K562 (cell line): ENCODE results near the gene AFDN. TPM values are rescaled to one million over a fixed set of nuclear protein-coding genes. Genes with fewer than 3 reads are reported as not detected.
A peak's percentile ranks its signal among the peaks of the same experiment; 100 is the strongest.

Experiments
- NCOA1 ChIP-seq: fragments of 450-650 bp; IDR thresholded peaks from 2 replicates; pipeline ENCODE4 v1.6.1; 2016; ENCODE audit warnings: low read depth
- TEAD2 ChIP-seq: fragments of 450-650 bp; IDR thresholded peaks from 2 replicates; pipeline ENCODE4 v1.6.1; 2016; ENCODE audit warnings: missing genetic modification characterization, control low read depth, missing compliant biosample characterization
- ZNF324 ChIP-seq: fragments of 250-450 bp; sonication (Bioruptor Pico); IDR thresholded peaks from 2 replicates; pipeline ENCODE4 v1.4.0; 2020; ENCODE audit warnings: mild to moderate bottlenecking
- ZNF41 ChIP-seq: fragments of 250-450 bp; sonication (Bioruptor Pico); conservative IDR thresholded peaks from 2 replicates; pipeline ENCODE4 v1.4.0; 2020; ENCODE audit warnings: mild to moderate bottlenecking
- ZNF699 ChIP-seq: fragments of 250-450 bp; sonication (Bioruptor Pico); IDR thresholded peaks from 2 replicates; pipeline ENCODE4 v1.8.0; 2021; ENCODE audit warnings: mild to moderate bottlenecking, moderate library complexity; ENCODE audit not compliant: insufficient replicate concordance
- ZNF707 ChIP-seq: fragments of 250-450 bp; sonication (Bioruptor Pico); conservative IDR thresholded peaks from 2 replicates; pipeline ENCODE4 v1.8.0; 2022; ENCODE audit warnings: inconsistent platforms, mild to moderate bottlenecking, moderate library complexity
- polyA plus RNA-seq, 8 experiments: library from polyadenylated mRNA; depleted of rRNA in 4 of 8; stranded (reverse) in 5 of 8; unstranded in 3 of 8; fragments of >200 nt; fragmentation: Nextera tagmentation in 2 of 8; fragmentation: Illumina TruSeq in 1 of 8; extraction: Ambion mirVana in 2 of 8; extraction: Trizol in 1 of 8; gene quantifications; 2 replicates each; pipeline versions ENCODE4 v1.2.1 to v1.2.3, GENCODE V29; 2011 to 2014; ENCODE audit warnings: inconsistent platforms in 1 of 8, missing spikeins in 1 of 8
- total RNA-seq, 7 experiments: library from RNA; depleted of rRNA in 6 of 7; stranded (reverse); fragments of >200 nt in 6 of 7; fragmentation: Illumina TruSeq in 2 of 7; extraction: Trizol in 2 of 7; gene quantifications; 2 replicates each; pipeline versions ENCODE4 v1.2.1 to v1.2.3, GENCODE V29; 2011 to 2021; ENCODE audit warnings: low replicate concordance in 1 of 7
- TF ChIP-seq, protein P1 (sequence below): fragments of 450-650 bp; formaldehyde crosslinking; IDR thresholded peaks from 2 replicates; pipeline ENCODE4 v1.4.0; 2020; ENCODE audit warnings: mild to moderate bottlenecking, moderate library complexity
- TF ChIP-seq, protein P2 (sequence below): fragments of 450-650 bp; IDR thresholded peaks from 2 replicates; pipeline ENCODE4 v1.6.1; 2018; ENCODE audit not compliant: partially characterized antibody
- TF ChIP-seq, protein P3 (sequence below): sonication (generic); formaldehyde crosslinking; IDR thresholded peaks from 2 replicates; pipeline ENCODE4 v1.8.0; 2022; ENCODE audit warnings: mild to moderate bottlenecking, missing genetic modification reagents
- TF ChIP-seq, protein P4 (sequence below): sonication (generic); formaldehyde crosslinking; IDR thresholded peaks from 2 replicates; pipeline ENCODE4 v1.8.1; 2023; ENCODE audit warnings: mild to moderate bottlenecking, missing genetic modification reagents
- TF ChIP-seq, protein P5 (sequence below): sonication (generic); formaldehyde crosslinking; IDR thresholded peaks from 2 replicates; pipeline ENCODE4 v1.8.0; 2023; ENCODE audit warnings: mild to moderate bottlenecking, missing genetic modification reagents
- TF ChIP-seq, protein P6 (sequence below): sonication (generic); formaldehyde crosslinking; IDR thresholded peaks from 2 replicates; pipeline ENCODE4 v1.8.0; 2022; ENCODE audit warnings: mild to moderate bottlenecking, missing genetic modification reagents

AFDN gene
- total and polyA plus RNA-seq, 9 of the 15 experiments (the other 6 are each of a cell fraction or from before 2014, with no cell fraction given): 7.2 to 129 (median 105) TPM

DNA sequence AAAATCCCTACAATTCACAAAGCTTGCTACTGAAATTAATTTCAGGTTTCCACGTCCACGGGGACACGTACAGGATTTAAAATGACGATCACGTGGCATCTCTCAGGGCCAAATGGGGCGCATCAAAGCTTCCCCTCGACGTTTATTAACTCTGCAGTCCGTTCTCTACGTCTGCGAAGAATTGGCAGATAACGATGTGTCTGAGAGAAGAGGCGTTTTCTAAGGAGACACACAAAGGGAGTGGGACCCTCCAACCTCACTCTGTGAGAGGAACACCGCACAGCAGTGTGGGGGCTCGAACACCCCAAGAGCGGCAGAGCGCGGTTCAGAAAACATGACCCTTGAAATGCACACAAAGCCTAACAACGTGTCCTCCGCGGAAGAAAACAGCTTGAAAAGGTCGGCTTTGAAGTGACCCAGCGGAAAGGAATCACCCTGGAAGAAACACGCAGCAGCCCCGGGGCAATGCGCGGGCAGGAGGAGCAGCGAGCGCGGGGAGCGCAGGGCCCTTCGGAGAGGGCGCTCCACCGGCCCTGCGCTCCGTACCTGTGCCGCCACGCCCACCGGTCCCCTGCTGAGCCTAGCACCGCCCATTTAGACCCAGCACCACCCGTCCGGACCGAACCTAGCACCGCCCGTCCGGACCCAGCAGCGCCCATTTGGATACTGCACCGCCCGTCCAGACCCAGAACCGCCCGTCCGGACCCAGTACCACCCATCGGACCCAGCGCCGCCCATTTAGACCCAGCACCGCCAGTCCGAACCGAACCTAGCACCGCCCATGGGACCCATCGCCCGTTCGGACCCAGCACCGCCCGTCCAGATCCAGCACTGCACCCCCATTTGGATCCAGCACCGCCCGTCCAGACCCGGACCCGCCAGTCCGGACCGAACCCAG, 1.1 kb upstream of the AFDN start (continued):
- TF ChIP-seq, protein P1, sequence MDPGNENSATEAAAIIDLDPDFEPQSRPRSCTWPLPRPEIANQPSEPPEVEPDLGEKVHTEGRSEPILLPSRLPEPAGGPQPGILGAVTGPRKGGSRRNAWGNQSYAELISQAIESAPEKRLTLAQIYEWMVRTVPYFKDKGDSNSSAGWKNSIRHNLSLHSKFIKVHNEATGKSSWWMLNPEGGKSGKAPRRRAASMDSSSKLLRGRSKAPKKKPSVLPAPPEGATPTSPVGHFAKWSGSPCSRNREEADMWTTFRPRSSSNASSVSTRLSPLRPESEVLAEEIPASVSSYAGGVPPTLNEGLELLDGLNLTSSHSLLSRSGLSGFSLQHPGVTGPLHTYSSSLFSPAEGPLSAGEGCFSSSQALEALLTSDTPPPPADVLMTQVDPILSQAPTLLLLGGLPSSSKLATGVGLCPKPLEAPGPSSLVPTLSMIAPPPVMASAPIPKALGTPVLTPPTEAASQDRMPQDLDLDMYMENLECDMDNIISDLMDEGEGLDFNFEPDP (CRISPR knock-in tag): no peak
- TF ChIP-seq, protein P2, sequence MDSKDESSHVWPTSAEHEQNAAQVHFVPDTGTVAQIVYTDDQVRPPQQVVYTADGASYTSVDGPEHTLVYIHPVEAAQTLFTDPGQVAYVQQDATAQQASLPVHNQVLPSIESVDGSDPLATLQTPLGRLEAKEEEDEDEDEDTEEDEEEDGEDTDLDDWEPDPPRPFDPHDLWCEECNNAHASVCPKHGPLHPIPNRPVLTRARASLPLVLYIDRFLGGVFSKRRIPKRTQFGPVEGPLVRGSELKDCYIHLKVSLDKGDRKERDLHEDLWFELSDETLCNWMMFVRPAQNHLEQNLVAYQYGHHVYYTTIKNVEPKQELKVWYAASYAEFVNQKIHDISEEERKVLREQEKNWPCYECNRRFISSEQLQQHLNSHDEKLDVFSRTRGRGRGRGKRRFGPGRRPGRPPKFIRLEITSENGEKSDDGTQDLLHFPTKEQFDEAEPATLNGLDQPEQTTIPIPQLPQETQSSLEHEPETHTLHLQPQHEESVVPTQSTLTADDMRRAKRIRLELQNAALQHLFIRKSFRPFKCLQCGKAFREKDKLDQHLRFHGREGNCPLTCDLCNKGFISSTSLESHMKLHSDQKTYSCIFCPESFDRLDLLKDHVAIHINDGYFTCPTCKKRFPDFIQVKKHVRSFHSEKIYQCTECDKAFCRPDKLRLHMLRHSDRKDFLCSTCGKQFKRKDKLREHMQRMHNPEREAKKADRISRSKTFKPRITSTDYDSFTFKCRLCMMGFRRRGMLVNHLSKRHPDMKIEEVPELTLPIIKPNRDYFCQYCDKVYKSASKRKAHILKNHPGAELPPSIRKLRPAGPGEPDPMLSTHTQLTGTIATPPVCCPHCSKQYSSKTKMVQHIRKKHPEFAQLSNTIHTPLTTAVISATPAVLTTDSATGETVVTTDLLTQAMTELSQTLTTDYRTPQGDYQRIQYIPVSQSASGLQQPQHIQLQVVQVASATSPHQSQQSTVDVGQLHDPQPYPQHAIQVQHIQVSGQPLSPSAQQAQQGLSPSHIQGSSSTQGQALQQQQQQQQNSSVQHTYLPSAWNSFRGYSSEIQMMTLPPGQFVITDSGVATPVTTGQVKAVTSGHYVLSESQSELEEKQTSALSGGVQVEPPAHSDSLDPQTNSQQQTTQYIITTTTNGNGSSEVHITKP: no peak
- TF ChIP-seq, protein P3, sequence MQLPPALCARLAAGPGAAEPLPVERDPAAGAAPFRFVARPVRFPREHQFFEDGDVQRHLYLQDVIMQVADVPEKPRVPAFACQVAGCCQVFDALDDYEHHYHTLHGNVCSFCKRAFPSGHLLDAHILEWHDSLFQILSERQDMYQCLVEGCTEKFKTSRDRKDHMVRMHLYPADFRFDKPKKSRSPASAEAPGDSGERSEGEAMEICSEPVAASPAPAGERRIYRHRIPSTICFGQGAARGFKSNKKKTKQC (CRISPR knock-in tag): no peak
- TF ChIP-seq ZNF324 (no peak), ZNF707 (CRISPR knock-in tag) (no peak), ZNF699 (CRISPR knock-in tag) (no peak), TEAD2 (no peak), ZNF41 (CRISPR knock-in tag) (no peak), NCOA1 (0 out of 2 replicates have a peak, but pooled peaks have one; percentile 41)
- TF ChIP-seq, protein P4, sequence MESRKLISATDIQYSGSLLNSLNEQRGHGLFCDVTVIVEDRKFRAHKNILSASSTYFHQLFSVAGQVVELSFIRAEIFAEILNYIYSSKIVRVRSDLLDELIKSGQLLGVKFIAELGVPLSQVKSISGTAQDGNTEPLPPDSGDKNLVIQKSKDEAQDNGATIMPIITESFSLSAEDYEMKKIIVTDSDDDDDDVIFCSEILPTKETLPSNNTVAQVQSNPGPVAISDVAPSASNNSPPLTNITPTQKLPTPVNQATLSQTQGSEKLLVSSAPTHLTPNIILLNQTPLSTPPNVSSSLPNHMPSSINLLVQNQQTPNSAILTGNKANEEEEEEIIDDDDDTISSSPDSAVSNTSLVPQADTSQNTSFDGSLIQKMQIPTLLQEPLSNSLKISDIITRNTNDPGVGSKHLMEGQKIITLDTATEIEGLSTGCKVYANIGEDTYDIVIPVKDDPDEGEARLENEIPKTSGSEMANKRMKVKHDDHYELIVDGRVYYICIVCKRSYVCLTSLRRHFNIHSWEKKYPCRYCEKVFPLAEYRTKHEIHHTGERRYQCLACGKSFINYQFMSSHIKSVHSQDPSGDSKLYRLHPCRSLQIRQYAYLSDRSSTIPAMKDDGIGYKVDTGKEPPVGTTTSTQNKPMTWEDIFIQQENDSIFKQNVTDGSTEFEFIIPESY: no peak
- TF ChIP-seq, protein P5, sequence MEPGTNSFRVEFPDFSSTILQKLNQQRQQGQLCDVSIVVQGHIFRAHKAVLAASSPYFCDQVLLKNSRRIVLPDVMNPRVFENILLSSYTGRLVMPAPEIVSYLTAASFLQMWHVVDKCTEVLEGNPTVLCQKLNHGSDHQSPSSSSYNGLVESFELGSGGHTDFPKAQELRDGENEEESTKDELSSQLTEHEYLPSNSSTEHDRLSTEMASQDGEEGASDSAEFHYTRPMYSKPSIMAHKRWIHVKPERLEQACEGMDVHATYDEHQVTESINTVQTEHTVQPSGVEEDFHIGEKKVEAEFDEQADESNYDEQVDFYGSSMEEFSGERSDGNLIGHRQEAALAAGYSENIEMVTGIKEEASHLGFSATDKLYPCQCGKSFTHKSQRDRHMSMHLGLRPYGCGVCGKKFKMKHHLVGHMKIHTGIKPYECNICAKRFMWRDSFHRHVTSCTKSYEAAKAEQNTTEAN (CRISPR knock-in tag): no peak
- TF ChIP-seq, protein P6, sequence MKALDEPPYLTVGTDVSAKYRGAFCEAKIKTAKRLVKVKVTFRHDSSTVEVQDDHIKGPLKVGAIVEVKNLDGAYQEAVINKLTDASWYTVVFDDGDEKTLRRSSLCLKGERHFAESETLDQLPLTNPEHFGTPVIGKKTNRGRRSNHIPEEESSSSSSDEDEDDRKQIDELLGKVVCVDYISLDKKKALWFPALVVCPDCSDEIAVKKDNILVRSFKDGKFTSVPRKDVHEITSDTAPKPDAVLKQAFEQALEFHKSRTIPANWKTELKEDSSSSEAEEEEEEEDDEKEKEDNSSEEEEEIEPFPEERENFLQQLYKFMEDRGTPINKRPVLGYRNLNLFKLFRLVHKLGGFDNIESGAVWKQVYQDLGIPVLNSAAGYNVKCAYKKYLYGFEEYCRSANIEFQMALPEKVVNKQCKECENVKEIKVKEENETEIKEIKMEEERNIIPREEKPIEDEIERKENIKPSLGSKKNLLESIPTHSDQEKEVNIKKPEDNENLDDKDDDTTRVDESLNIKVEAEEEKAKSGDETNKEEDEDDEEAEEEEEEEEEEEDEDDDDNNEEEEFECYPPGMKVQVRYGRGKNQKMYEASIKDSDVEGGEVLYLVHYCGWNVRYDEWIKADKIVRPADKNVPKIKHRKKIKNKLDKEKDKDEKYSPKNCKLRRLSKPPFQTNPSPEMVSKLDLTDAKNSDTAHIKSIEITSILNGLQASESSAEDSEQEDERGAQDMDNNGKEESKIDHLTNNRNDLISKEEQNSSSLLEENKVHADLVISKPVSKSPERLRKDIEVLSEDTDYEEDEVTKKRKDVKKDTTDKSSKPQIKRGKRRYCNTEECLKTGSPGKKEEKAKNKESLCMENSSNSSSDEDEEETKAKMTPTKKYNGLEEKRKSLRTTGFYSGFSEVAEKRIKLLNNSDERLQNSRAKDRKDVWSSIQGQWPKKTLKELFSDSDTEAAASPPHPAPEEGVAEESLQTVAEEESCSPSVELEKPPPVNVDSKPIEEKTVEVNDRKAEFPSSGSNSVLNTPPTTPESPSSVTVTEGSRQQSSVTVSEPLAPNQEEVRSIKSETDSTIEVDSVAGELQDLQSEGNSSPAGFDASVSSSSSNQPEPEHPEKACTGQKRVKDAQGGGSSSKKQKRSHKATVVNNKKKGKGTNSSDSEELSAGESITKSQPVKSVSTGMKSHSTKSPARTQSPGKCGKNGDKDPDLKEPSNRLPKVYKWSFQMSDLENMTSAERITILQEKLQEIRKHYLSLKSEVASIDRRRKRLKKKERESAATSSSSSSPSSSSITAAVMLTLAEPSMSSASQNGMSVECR (CRISPR knock-in tag): no peak
